NCI-H2107 treated with DMSO at 0.1 percent for 48 hours (cell line): Measurements from ENCODE around the gene EMILIN3.

ENCODE experiments used
- DNase-seq: peaks from one replicate; lab custom pipeline; 2025; ENCODE audit not compliant: unreplicated experiment; lab: John Stamatoyannopoulos, UW

Gene EMILIN3

DNA sequence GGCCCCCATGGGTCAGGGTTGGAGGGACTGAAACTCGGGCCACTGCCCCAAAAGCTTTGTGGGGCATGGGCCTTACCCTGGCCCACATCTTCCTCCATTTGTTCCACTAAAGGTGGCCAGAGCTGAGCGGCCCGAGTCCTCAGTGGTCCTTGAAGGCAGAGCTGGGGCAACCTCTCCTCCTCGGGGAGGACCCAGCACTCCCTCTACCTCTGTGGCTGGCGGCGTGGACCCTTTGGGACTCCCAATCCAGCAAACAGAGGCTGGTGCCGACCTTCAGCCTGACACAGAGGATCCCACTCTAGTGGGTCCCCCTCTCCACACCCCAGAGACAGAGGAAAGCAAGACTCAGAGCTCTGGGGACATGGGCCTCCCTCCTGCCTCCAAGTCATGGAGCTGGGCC, 16.7 kb downstream of the EMILIN3 start:
- DNase-seq = no peak

- DNase-seq = no peak
Observed at GRCh38 chr20:41349266-41349665, 17.4 kb downstream of the EMILIN3 start.

GRCh38 chr20:41348430-41349172, 18.0 kb downstream of the EMILIN3 start:
- DNase-seq = no peak

GRCh38 chr20:41347523-41348429, 18.8 kb downstream of the EMILIN3 start:
- DNase-seq = no peak

DNA sequence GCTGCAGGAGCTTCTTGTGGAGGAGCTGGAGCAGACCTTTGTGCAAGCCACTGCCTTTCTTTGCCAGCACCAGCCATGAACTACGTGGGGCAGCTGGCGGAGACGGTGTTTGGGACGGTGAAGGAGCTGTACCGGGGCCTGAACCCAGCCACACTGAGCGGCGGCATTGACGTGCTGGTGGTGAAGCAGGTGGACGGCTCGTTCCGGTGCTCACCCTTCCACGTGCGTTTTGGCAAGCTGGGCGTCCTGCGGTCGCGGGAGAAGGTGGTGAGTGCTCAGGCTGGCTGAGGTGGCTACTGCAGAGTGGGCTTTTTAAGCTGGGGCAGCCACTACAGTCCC, 20.9 kb downstream of the EMILIN3 start:
- DNase-seq = no peak

- no peak for DNase-seq
Observed at GRCh38 chr20:41344938-41345728, 21.5 kb downstream of the EMILIN3 start.

- DNase-seq = no peak
Observed at GRCh38 chr20:41344477-41344876, 22.1 kb downstream of the EMILIN3 start.

DNA sequence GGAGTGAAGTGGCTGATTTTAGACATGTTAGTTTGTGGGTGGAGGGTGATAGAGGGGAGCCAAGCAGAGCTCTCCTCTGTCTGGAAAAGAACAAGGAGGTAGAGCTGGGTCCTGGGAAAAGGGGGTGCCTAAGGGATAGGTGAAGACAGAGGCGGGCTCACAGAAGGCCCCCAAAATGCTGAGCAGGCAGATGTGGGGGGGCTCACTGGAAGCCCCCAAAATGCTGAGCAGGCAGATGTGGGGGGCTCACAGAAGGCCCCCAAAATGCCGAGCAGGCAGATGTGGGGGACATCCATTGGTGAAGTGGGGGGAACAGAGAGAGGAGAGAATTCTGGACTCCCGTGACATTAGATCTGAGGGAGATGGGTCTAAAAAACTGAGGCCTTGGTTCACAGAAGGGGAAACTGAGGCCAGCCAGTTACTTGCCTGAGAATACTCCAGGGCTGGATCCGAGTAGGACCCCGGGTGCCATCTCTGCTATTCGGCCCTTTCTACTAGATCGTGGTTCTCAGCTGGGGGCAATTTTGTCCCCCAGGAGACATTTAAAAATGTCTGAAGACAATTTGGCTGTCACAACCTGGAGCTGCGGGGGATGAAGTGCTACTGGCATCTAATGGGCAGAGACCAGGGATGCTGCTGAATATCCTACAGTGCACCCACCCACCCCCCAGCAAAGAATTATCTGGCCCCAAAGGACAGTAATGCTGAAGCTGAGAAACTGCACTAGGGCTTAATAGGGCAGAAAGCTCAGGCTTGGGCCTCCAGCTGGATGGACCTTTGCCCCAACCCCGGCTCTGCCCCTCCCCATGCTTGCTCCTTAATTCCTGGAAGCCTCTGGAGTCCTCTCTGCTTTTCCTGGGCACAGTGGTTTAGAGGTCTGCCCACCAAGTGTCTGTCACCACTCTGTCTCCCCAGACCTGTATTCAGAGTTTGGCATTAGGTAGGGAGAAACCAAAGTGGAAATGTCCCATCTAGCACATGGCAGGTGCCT, 23.8 kb downstream of the EMILIN3 start:
- DNase-seq = no peak

- DNase-seq = no peak
Observed at GRCh38 chr20:41340327-41341055, 26.1 kb downstream of the EMILIN3 start, which contains the start of gene LPIN3. Gene LPIN3 (plus strand): TSS chr20:41340821. CDS start chr20:41345804, 4,983 bp downstream.

DNA sequence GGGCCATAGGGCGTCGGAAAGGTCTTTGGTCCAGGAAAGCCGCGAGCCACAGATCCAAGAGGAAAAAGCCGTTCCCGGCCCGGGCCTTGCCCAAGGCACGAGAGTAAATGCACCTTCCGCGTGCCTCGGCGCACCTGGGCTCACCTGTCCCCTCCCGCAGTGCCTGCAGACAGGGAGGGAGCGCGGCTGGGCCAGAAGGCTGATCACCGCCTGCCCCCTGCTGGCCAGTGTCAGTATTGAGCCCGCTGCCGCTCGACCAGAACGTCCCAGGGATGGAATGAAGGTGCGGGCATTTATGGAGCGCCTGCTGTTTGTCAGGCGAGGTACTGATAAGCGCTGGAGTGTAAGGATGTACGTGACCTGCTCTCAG, 26.7 kb downstream of the EMILIN3 start:
- DNase-seq = peak; percentile 46

DNA sequence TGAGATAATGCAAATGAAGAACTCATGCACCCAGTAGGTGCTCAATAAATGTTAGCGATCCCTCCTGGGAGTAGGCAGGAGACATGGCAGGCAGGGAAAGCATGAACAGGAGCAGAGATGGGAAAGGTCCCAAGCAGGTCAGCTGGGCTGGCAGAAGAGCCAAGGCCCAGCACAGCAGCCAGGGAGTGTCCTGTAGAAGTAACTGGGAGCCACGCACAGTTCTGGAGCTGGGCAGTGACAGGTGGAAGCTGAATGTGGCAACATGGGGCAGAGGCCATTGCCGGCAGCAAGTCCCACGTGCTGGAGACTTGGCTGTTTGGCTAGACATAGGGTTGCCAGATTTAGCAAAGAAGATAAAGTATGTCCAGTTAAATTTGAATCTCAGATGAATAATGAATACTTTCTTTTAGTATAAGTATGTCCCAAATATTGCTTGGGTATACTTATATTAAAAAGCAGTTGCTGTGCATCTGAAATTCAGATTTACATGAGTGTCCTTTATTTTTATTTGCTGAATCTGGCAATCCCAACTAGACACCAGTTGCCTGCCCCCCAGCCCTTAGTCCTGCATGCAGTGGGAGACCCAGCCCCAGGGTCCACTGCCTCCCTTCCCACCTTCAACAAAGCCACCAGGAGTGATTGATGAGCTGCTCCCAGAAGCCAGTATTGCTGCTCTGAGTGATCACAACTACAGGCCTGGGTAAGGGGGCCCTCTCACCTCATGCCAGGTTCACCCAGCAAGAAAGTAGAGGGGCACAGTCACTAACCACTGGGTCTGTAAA, 29.7 kb downstream of the EMILIN3 start:
- DNase-seq = no peak

DNA sequence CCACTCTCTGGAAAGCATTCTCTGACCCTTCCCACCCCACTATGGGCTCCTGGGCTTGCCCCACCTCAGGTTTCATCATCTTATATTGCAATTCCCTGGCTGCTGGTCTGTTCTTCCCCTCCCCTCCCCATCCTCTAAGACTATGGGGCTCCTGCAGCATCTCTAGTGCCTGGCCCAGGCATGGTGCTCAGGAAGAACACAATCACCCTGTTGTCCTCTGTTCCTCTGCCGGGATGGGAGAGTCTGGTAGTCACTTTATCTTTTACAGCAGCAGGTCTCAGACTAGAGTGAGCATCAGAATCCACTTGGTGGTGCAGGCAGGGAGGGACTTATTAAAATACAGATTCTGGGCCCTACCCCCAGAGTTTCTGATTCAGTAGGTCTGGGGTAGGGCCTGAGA, 31.0 kb downstream of the EMILIN3 start:
- no peak for DNase-seq

GRCh38 chr20:41334443-41335421, 31.9 kb downstream of the EMILIN3 start:
- DNase-seq = no peak

DNA sequence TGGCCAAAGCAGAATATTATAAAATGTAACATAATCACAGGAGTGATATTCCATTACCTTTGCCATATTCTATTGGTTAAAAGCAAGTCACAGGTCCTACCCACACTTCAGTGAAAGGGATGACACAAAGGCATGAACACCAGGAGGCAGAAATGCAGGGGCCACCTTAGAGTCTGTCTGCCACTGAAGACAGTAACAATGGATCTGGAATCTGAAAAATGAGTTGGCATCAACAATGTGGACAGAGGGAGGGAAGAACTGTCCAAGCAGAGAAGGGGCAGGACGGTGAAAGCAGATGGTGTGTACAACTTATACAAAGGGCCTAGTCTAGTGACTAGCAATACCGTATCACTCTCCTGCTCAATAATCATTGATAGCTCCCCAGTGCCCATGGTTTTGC, 32.6 kb downstream of the EMILIN3 start:
- no peak for DNase-seq

DNA sequence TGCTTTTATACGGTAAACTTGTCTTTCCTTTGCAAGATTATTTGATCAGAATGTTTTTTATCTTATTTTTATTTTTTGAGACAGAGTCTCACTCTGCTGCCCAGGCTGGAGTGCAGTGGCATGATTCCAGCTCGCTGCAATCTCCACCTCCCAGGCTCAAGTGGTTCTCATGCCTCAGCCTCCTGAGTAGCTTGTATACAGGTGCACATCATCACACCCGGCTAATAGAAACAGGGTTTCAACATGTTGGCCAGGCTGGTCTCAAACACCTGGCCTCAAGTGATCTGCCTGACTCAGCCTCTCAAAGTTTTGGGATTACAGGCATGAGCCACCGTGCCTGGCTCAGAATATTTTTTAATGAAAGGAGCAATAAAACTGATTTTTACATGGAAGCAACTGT, 34.9 kb downstream of the EMILIN3 start:
- no peak for DNase-seq

- no peak for DNase-seq
Observed at GRCh38 chr20:41330941-41331340, 35.7 kb downstream of the EMILIN3 start.

GRCh38 chr20:41330343-41330720, 36.3 kb downstream of the EMILIN3 start:
- DNase-seq = no peak
